GM12878 (cell line): ENCODE results near the gene AP1AR. TPM values are rescaled to one million over a fixed set of nuclear protein-coding genes. Genes with fewer than 3 reads are reported as not detected.
A peak's percentile ranks its signal among the peaks of the same experiment; 100 is the strongest.

ENCODE experiments used
- CHD4 ChIP-seq: fragments of 200-600 bp; sonication (generic); IDR thresholded peaks from 2 replicates; pipeline ENCODE4 v1.6.1; 2016; ENCODE audit warnings: mild to moderate bottlenecking
- EED ChIP-seq: sonication (generic); IDR thresholded peaks from 2 replicates; pipeline ENCODE4 v1.6.1; 2016; ENCODE audit warnings: antibody characterized with exemption, low read depth
- HDGF ChIP-seq: fragments of 450-650 bp; IDR thresholded peaks from 2 replicates; pipeline ENCODE4 v1.6.1; 2016; ENCODE audit warnings: antibody characterized with exemption
- IKZF1 ChIP-seq: fragments of 450-650 bp; conservative IDR thresholded peaks from 2 replicates; pipeline ENCODE4 v1.6.1; 2017; ENCODE audit warnings: antibody characterized with exemption, mild to moderate bottlenecking
- MTA2 ChIP-seq: fragments of 450-650 bp; IDR thresholded peaks from 2 replicates; pipeline ENCODE4 v1.6.1; 2016; ENCODE audit warnings: low read depth, mild to moderate bottlenecking, moderate library complexity
- NR2F1 ChIP-seq: fragments of 450-650 bp; conservative IDR thresholded peaks from 2 replicates; pipeline ENCODE4 v1.6.1; 2017; ENCODE audit warnings: mild to moderate bottlenecking
- NRF1 ChIP-seq: conservative IDR thresholded peaks from 2 replicates; pipeline ENCODE4 v1.6.1; 2011; ENCODE audit warnings: mild to moderate bottlenecking, low read depth, low read length, improper control_type of control experiment
- PKNOX1 ChIP-seq: fragments of 450-650 bp; IDR thresholded peaks from 2 replicates; pipeline ENCODE4 v1.6.1; 2016; ENCODE audit warnings: mild to moderate bottlenecking
- POLR2A ChIP-seq: IDR thresholded peaks from 2 replicates; pipeline ENCODE4 v1.6.1; 2011; ENCODE audit warnings: low read depth, mild to moderate bottlenecking, low read length
- POU2F2 ChIP-seq: IDR thresholded peaks from 3 replicates; pipeline ENCODE4 v1.6.1; 2011; ENCODE audit warnings: low read depth, mild to moderate bottlenecking, low read length, borderline replicate concordance
- RAD51 ChIP-seq: fragments of 450-650 bp; IDR thresholded peaks from 2 replicates; pipeline ENCODE4 v1.6.1; 2016; ENCODE audit warnings: moderate library complexity, mild to moderate bottlenecking, inconsistent platforms
- RBBP5 ChIP-seq: fragments of 200-600 bp; sonication (generic); conservative IDR thresholded peaks from 2 replicates; pipeline ENCODE4 v1.6.1; 2016
- SPI1 ChIP-seq: IDR thresholded peaks from 2 replicates; pipeline ENCODE4 v1.6.1; 2011; ENCODE audit warnings: low read depth, mild to moderate bottlenecking, low read length, moderate library complexity, borderline replicate concordance; ENCODE audit not compliant: insufficient read depth
- STAT3 ChIP-seq: IDR thresholded peaks from 2 replicates; pipeline ENCODE4 v1.6.1; 2011; ENCODE audit warnings: low read depth, low read length, improper control_type of control experiment
- TCF7 ChIP-seq: IDR thresholded peaks from 2 replicates; pipeline ENCODE4 v1.6.1; 2014; ENCODE audit warnings: antibody characterized with exemption, borderline replicate concordance
- YBX1 ChIP-seq: fragments of 450-650 bp; IDR thresholded peaks from 2 replicates; pipeline ENCODE4 v1.6.1; 2016; ENCODE audit warnings: antibody characterized with exemption
- ZBED1 ChIP-seq: IDR thresholded peaks from 2 replicates; pipeline ENCODE4 v1.6.1; 2016; ENCODE audit warnings: borderline replicate concordance
- ZNF384 ChIP-seq: IDR thresholded peaks from 2 replicates; pipeline ENCODE4 v1.6.1; 2012; ENCODE audit warnings: low read depth, mild to moderate bottlenecking, low read length, improper control_type of control experiment, borderline replicate concordance
- ZNF622 ChIP-seq: fragments of 450-650 bp; IDR thresholded peaks from 2 replicates; pipeline ENCODE4 v1.6.1; 2017; ENCODE audit warnings: mild to moderate bottlenecking, inconsistent platforms
- polyA plus RNA-seq, 11 experiments: library from polyadenylated mRNA; depleted of rRNA in 4 of 11; unstranded in 6 of 11; stranded (reverse) in 5 of 11; fragments of >200 nt; fragmentation: Nextera tagmentation in 4 of 11; fragmentation: Illumina TruSeq in 1 of 11; extraction: Ambion mirVana in 4 of 11; extraction: Trizol in 1 of 11; gene quantifications; 1 replicate in 1 of 11; 2 replicates in 10 of 11; pipeline versions ENCODE4 v1.2.1 to v1.2.3, GENCODE V29; 2011 to 2016; ENCODE audit warnings: inconsistent platforms in 2 of 11, missing spikeins in 2 of 11, low read depth in 1 of 11
- total RNA-seq, 4 experiments: library from RNA; depleted of rRNA in 3 of 4; stranded (reverse); fragments of >200 nt in 3 of 4; fragmentation: Illumina TruSeq in 1 of 4; extraction: Trizol in 1 of 4; gene quantifications; 2 replicates each; pipeline versions ENCODE4 v1.2.1 to v1.2.3, GENCODE V29; 2013 to 2021
- TF ChIP-seq, protein P1 (sequence below): fragments of 450-650 bp; IDR thresholded peaks from 2 replicates; pipeline ENCODE4 v1.6.1; 2017; ENCODE audit warnings: mild to moderate bottlenecking, low read depth, inconsistent platforms; ENCODE audit not compliant: poor library complexity, severe bottlenecking
- TF ChIP-seq, protein P2 (sequence below): fragments of 450-650 bp; IDR thresholded peaks from 2 replicates; pipeline ENCODE4 v1.6.1; 2016; ENCODE audit warnings: mild to moderate bottlenecking
- TF ChIP-seq, protein P3 (sequence below): IDR thresholded peaks from 2 replicates; pipeline ENCODE4 v1.6.1; 2011; ENCODE audit warnings: low read depth, mild to moderate bottlenecking, low read length, moderate library complexity, borderline replicate concordance; ENCODE audit errors: extremely low read depth

AP1AR gene
- total and polyA plus RNA-seq, 10 of the 15 experiments (the other 5 are each of a cell fraction or from before 2014, with no cell fraction given), result 5.6 to 29.1 (median 16.3) TPM

GRCh38 chr4:112318239-112319142 lies 86.9 kb downstream of the AP1AR start (continued):
- TF ChIP-seq PKNOX1, result peak; percentile 51; the same call in 1 of the 2 replicates
- no peak; the same call in 1 of the 2 replicates for TF ChIP-seq ZBED1
- no peak for TF ChIP-seq CHD4
- TF ChIP-seq TCF7, result no peak
- TF ChIP-seq NR2F1, result peak; percentile 49; the same call in 1 of the 2 replicates
- peak; percentile 74 for TF ChIP-seq SPI1
- TF ChIP-seq, protein P1, sequence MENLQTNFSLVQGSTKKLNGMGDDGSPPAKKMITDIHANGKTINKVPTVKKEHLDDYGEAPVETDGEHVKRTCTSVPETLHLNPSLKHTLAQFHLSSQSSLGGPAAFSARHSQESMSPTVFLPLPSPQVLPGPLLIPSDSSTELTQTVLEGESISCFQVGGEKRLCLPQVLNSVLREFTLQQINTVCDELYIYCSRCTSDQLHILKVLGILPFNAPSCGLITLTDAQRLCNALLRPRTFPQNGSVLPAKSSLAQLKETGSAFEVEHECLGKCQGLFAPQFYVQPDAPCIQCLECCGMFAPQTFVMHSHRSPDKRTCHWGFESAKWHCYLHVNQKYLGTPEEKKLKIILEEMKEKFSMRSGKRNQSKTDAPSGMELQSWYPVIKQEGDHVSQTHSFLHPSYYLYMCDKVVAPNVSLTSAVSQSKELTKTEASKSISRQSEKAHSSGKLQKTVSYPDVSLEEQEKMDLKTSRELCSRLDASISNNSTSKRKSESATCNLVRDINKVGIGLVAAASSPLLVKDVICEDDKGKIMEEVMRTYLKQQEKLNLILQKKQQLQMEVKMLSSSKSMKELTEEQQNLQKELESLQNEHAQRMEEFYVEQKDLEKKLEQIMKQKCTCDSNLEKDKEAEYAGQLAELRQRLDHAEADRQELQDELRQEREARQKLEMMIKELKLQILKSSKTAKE, result peak; percentile 93
- TF ChIP-seq POLR2A, result peak; percentile 66
- TF ChIP-seq, protein P2, sequence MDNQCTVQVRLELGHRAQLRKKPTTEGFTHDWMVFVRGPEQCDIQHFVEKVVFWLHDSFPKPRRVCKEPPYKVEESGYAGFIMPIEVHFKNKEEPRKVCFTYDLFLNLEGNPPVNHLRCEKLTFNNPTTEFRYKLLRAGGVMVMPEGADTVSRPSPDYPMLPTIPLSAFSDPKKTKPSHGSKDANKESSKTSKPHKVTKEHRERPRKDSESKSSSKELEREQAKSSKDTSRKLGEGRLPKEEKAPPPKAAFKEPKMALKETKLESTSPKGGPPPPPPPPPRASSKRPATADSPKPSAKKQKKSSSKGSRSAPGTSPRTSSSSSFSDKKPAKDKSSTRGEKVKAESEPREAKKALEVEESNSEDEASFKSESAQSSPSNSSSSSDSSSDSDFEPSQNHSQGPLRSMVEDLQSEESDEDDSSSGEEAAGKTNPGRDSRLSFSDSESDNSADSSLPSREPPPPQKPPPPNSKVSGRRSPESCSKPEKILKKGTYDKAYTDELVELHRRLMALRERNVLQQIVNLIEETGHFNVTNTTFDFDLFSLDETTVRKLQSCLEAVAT, result 0 out of 2 replicates have a peak, but pooled peaks have one; percentile 44
- peak; percentile 88 for TF ChIP-seq ZNF384
- no peak; the same call in 1 of the 3 replicates for TF ChIP-seq POU2F2
- TF ChIP-seq NRF1, result no peak
- no peak for TF ChIP-seq YBX1
- TF ChIP-seq IKZF1, result peak; percentile 69
- TF ChIP-seq RAD51, result no peak
- peak; percentile 65 for TF ChIP-seq EED
- TF ChIP-seq, protein P3, sequence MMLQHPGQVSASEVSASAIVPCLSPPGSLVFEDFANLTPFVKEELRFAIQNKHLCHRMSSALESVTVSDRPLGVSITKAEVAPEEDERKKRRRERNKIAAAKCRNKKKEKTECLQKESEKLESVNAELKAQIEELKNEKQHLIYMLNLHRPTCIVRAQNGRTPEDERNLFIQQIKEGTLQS, result no peak
- peak; percentile 42; the same call in 1 of the 2 replicates for TF ChIP-seq HDGF
- TF ChIP-seq ZNF622, result no peak
- peak; percentile 14; the same call in 1 of the 2 replicates for TF ChIP-seq STAT3
- TF ChIP-seq RBBP5, result no peak
- TF ChIP-seq MTA2, result peak; percentile 59
